Liver (tissue), 9 donors: Measurements from ENCODE around the gene GALK1. TPM values are rescaled to one million over a fixed set of nuclear protein-coding genes. Genes with fewer than 3 reads are reported as not detected.

Source experiments
- DNase-seq: peaks from one replicate; pipeline ENCODE4 v3.0.0-alpha.2; 2017; ENCODE audit warnings: low spot score
- H3K27ac ChIP-seq, 2 donors: one replicate each; pipeline ENCODE4 v1.7.0; 2013; ENCODE audit warnings: inconsistent platforms in 2 of 2, low read length in 2 of 2, control low read depth in 1 of 2, low read depth in 1 of 2, mild to moderate bottlenecking in 1 of 2
- H3K27me3 ChIP-seq, 4 donors: one replicate each; pipeline versions ENCODE4 v1.6.1 to v1.7.0; 2013; ENCODE audit warnings: low read length in 3 of 4, inconsistent platforms in 1 of 4, mild to moderate bottlenecking in 1 of 4, moderate library complexity in 1 of 4; ENCODE audit not compliant: control insufficient read depth in 4 of 4, insufficient read depth in 4 of 4
- H3K36me3 ChIP-seq, 4 donors: one replicate each; pipeline versions ENCODE4 v1.6.1 to v1.7.0; 2013; ENCODE audit warnings: low read length in 3 of 4, mild to moderate bottlenecking in 3 of 4, low read depth in 1 of 4, moderate library complexity in 1 of 4; ENCODE audit not compliant: control insufficient read depth in 4 of 4, insufficient read depth in 3 of 4
- H3K4me1 ChIP-seq, 4 donors: one replicate each; pipeline versions ENCODE4 v1.6.1 to v1.7.0; 2013; ENCODE audit warnings: low read length in 3 of 4, mild to moderate bottlenecking in 3 of 4, moderate library complexity in 1 of 4; ENCODE audit not compliant: control insufficient read depth in 4 of 4, insufficient read depth in 4 of 4
- H3K4me3 ChIP-seq, 3 donors: one replicate each; pipeline versions ENCODE4 v1.6.1 to v1.7.0; 2013; ENCODE audit warnings: low read length in 3 of 3, control low read depth in 1 of 3, low read depth in 1 of 3, mild to moderate bottlenecking in 1 of 3
- H3K9ac ChIP-seq, 2 donors: one replicate each; pipeline ENCODE4 v1.7.0; 2013; ENCODE audit warnings: low read length in 2 of 2, mild to moderate bottlenecking in 2 of 2, moderate library complexity in 2 of 2, control low read depth in 1 of 2, low read depth in 1 of 2
- H3K9me3 ChIP-seq, 4 donors: one replicate each; pipeline versions ENCODE4 v1.6.1 to v1.7.0; 2013; ENCODE audit warnings: low read length in 3 of 4; ENCODE audit not compliant: control insufficient read depth in 4 of 4
- ATF3 ChIP-seq: IDR thresholded peaks from 2 replicates; pipeline ENCODE4 v1.6.1; 2016; ENCODE audit warnings: antibody characterized with exemption
- CTCF ChIP-seq: fragments of 150-350 bp; IDR thresholded peaks from 2 replicates; pipeline ENCODE4 v1.5.1; 2017; ENCODE audit warnings: improper control_type of control experiment, low read depth, low read length; ENCODE audit not compliant: missing input control
- FOXA1 ChIP-seq: IDR thresholded peaks from 2 replicates; pipeline ENCODE4 v1.6.1; 2016; ENCODE audit warnings: antibody characterized with exemption
- FOXA2 ChIP-seq: IDR thresholded peaks from 2 replicates; pipeline ENCODE4 v1.6.1; 2016; ENCODE audit warnings: antibody characterized with exemption
- HNF4A ChIP-seq, 2 donors: conservative IDR thresholded peaks; 2 replicates each; pipeline ENCODE4 v1.6.1; 2016; ENCODE audit warnings: antibody characterized with exemption in 2 of 2, mild to moderate bottlenecking in 2 of 2
- HNF4G ChIP-seq: IDR thresholded peaks from 2 replicates; pipeline ENCODE4 v1.6.1; 2016; ENCODE audit warnings: antibody characterized with exemption
- JUND ChIP-seq, 2 donors: IDR thresholded peaks; 2 replicates each; pipeline ENCODE4 v1.6.1; 2016; ENCODE audit warnings: antibody characterized with exemption in 2 of 2
- NR2F2 ChIP-seq: IDR thresholded peaks from 2 replicates; pipeline ENCODE4 v1.6.1; 2016; ENCODE audit warnings: antibody characterized with exemption
- REST ChIP-seq: IDR thresholded peaks from 2 replicates; pipeline ENCODE4 v1.6.1; 2016; ENCODE audit warnings: antibody characterized with exemption, mild to moderate bottlenecking
- RXRA ChIP-seq, 2 donors: IDR thresholded peaks; 2 replicates each; pipeline ENCODE4 v1.6.1; 2017 to 2018; ENCODE audit warnings: antibody characterized with exemption in 2 of 2, mild to moderate bottlenecking in 1 of 2
- SP1 ChIP-seq: IDR thresholded peaks from 2 replicates; pipeline ENCODE4 v1.6.1; 2018; ENCODE audit warnings: antibody characterized with exemption, mild to moderate bottlenecking
- TAF1 ChIP-seq: conservative IDR thresholded peaks from 2 replicates; pipeline ENCODE4 v1.6.1; 2016; ENCODE audit warnings: antibody characterized with exemption, mild to moderate bottlenecking
- YY1 ChIP-seq: IDR thresholded peaks from 2 replicates; pipeline ENCODE4 v1.6.1; 2016; ENCODE audit warnings: antibody characterized with exemption, mild to moderate bottlenecking
- WGBS: extraction: QIAGEN DNeasy Blood & Tissue Kit; methylation state at CpG from one replicate; pipeline ENCODE4 v1.1.7; 2013; 5-methylcytosine and 5-hydroxymethylcytosine counted together
- polyA plus RNA-seq, 2 donors: library from polyadenylated mRNA; stranded (reverse) in 1 of 2; unstranded in 1 of 2; fragments of 200-250 nt in 1 of 2; fragments of >200 nt in 1 of 2; fragmentation: Nextera tagmentation in 1 of 2; extraction: Ambion mirVana in 1 of 2; gene quantifications; one replicate each; pipeline versions ENCODE4 v1.2.1 to v1.2.3, GENCODE V29; 2013 to 2015
- total RNA-seq, 2 donors: library from RNA; depleted of rRNA; stranded (reverse); fragments of >200 nt; gene quantifications; one replicate each; pipeline ENCODE4 v1.2.3, GENCODE V29; 2014
- TF ChIP-seq, protein P1 (sequence below): IDR thresholded peaks from 2 replicates; pipeline ENCODE4 v1.6.1; 2016; ENCODE audit warnings: antibody characterized with exemption
- donor health status: healthy.
- donor health status: healthy.
- donor health status: healthy.
- donor health status: healthy.
- donor health status: healthy.

Gene GALK1
- total and polyA plus RNA-seq, 4 donors: 59.0 to 230 (median 95.9) TPM

GRCh38 chr17:75809631-75810111 is 44.7 kb upstream of the GALK1 start:
- TF ChIP-seq RXRA (IDR thresholded peaks at IDR 0.05) (no peak), ATF3 (no peak), CTCF (no peak), SP1 (no peak), TAF1 (no peak), HNF4G (no peak)
- TF ChIP-seq, protein P1, sequence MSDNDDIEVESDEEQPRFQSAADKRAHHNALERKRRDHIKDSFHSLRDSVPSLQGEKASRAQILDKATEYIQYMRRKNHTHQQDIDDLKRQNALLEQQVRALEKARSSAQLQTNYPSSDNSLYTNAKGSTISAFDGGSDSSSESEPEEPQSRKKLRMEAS: no peak
- Histone ChIP-seq H3K27me3 (no peaks in the 10 kb centered on the region), H3K27ac (peak overlapping the region; percentile 28 to 43), H3K4me1 (peaks cover 0 to 27% (median 17%) of the 10 kb centered on the region in 4 donors), H3K9ac (no peak overlapping the region), H3K9me3 (no peaks in the 10 kb centered on the region), H3K4me3 (no peak overlapping the region), H3K36me3 (peaks cover 10 to 32% (median 12%) of the 10 kb centered on the region in 4 donors)
- DNase-seq: peak; percentile 29
- 81% methylated on average over 24 of the region's 24 CpGs for WGBS

- H3K9me3 ChIP-seq: no peaks in the 10 kb centered on the region
- peaks cover 10 to 27% (median 12%) of the 10 kb centered on the region in 4 donors for H3K36me3 ChIP-seq
- H3K9ac ChIP-seq: no peak overlapping the region
- H3K27ac ChIP-seq: peak overlapping the region; percentile 43 to 46
- peaks cover 0 to 27% (median 17%) of the 10 kb centered on the region in 4 donors for H3K4me1 ChIP-seq
- 70% methylated on average over 18 of the region's 18 CpGs for WGBS
- H3K27me3 ChIP-seq: no peaks in the 10 kb centered on the region
- DNase-seq: peak; percentile 27
- H3K4me3 ChIP-seq: no peak overlapping the region
- no peak for TF ChIP-seq ATF3
- no peak for TF ChIP-seq JUND (IDR thresholded peaks at IDR 0.05)
- TF ChIP-seq, protein P1: no peak
- TF ChIP-seq FOXA2: peak; percentile 52
- TF ChIP-seq HNF4G: no peak
- TF ChIP-seq CTCF: no peak
- TF ChIP-seq HNF4A (conservative IDR thresholded peaks at IDR 0.05): peak in 1 of 2 donors; percentile 51
- TF ChIP-seq YY1: no peak
- no peak for TF ChIP-seq FOXA1
- TF ChIP-seq NR2F2: no peak
- TF ChIP-seq REST: no peak
Measured at GRCh38 chr17:75808905-75809621, 44.1 kb upstream of the GALK1 start.
